22Rv1 (cell line): ENCODE data around the gene MGST2.

ENCODE experiments used
- H3K27ac ChIP-seq: fragments of 450-650 bp; 2 replicates; pipeline ENCODE4 v1.5.1; 2017
- CTCF ChIP-seq: fragments of 450-650 bp; IDR thresholded peaks from 2 replicates; pipeline ENCODE4 v1.5.1; 2017; ENCODE audit warnings: mild to moderate bottlenecking
- ZFX ChIP-seq: fragments of 450-650 bp; IDR thresholded peaks from 2 replicates; pipeline ENCODE4 v1.6.1; 2017; ENCODE audit warnings: antibody characterized with exemption, borderline replicate concordance

MGST2 gene

GRCh38 chr4:139672732-139673131, 7.1 kb downstream of the MGST2 start:
- TF ChIP-seq CTCF (no peak), ZFX (no peak)
- H3K27ac ChIP-seq, result no peak overlapping the region

GRCh38 chr4:139674875-139675550, 9.4 kb downstream of the MGST2 start:
- TF ChIP-seq ZFX, result no peak
- TF ChIP-seq CTCF, result no peak
- no peak overlapping the region for H3K27ac ChIP-seq

DNA sequence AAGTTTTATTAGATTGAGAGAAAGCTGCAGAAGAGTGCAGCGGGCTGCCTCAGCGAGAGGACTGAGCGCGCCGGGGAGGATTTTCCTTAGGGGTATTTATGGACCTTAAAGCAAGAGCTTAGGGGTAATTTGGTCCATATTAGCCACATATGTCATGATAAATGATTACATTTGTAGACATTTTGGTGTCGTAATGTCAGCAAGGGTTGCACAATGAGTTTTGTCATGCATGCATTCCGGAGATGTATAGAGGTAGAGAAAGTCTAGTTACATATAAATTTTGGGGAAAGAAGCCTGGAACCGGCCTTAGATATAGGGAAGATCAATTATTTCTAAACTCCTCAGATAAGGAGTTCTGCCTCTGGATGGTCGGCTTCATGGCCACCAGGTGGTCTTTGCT, 10.0 kb downstream of the MGST2 start:
- TF ChIP-seq ZFX, result no peak
- no peak for TF ChIP-seq CTCF
- H3K27ac ChIP-seq, result no peak overlapping the region

- TF ChIP-seq ZFX, result no peak
- no peak for TF ChIP-seq CTCF
- no peak overlapping the region for H3K27ac ChIP-seq
These were observed 10.7 kb downstream of the MGST2 start for GRCh38 chr4:139676365-139676764.

DNA sequence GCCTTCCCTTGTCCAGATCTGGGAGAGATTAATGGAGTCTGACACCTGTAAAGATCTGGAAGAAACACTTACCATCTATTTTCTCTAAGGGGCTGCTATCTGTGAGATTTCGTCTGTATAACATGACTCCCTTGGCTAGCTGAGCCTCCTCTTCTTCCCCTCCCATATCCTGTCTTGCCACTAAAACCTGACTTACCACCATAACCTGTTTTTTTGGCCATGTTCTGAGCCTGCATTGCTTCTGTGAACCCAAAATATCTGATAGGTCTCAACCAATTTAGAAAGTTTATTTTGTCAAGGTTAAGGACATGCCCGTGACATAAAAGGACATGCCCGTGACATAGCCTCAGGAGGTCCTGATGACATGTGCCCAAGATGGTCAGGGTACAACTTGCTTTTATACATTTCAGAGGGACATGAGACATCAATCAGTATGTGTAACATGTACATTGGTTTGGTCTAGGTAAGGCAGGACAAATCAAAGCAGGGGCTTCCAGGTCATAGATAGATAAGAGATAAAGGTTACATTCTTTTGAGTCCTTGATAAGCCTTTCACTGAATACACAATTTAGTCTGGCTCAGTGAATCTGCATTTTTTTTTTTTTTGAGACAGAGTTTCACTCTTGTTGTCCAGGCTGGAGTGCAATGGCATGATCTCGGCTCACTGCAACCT, 11.4 kb downstream of the MGST2 start:
- H3K27ac ChIP-seq, result no peak overlapping the region
- no peak for TF ChIP-seq CTCF

GRCh38 chr4:139682309-139682708, 16.7 kb downstream of the MGST2 start:
- H3K27ac ChIP-seq, result no peak overlapping the region
- TF ChIP-seq CTCF, result no peak
- no peak for TF ChIP-seq ZFX

DNA sequence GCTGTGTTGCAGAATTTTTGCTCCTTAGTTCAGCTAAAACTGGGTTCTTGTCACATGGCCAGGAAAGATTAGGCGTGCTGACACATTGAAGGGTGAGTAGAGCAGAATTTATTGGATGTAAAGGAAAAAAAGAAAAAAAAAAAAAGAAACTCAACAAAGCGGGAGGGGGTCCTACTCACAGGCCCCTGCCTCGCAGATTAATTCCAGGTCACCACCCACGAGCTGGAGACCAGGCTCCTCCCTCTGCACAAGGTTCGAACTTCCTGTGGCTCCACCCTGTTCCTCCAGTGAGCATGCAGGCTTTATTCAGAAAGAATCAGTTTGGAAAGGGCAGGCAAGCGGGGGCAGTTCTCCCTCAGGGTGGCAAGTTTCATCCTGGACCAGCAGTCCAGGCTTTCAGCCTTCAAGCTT, 17.1 kb downstream of the MGST2 start:
- TF ChIP-seq ZFX (no peak), CTCF (no peak)
- H3K27ac ChIP-seq, result no peak overlapping the region
